ENCODE measurements around the gene GNS. TPM values are rescaled to one million over a fixed set of nuclear protein-coding genes. Genes with fewer than 3 reads are reported as not detected.
A peak's percentile ranks its signal among the peaks of the same experiment; 100 is the strongest.
"Not testable (repeated sequence)": the region's sequence is repeated elsewhere in the genome, so short reads cannot be mapped to it uniquely, and the experiment has no call there.

Gene GNS
- total RNA-seq, 1 experiment from 2014 or later: 55.1 TPM

DNA sequence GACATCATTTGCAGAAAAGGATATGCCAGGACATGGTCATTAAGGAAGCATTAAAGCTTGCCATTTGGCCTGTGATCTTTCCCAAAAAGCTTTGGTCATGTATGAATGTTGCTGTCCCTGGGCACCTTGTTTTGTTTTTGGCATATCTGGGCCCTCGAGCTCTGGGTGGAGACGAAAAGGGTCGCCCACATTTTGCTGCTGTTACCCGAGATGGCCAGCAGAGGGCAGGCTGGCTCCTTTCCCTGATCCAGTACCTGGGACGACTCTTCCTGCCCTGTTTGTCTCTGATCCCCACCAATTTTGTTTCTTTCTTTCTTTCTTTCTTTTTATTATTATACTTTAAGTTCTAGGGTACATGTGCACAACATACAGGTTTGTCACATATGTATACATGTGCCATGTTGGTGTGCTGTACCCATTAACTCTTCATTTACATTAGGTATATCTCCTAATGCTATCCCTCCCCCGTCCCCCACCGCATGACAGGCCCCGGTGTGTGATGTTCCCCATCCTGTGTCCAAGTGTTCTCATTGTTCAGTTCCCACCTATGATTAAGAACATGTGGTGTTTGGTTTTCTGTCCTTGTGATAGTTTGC is 43.1 kb upstream of the GNS start:
- TF ChIP-seq, protein P1, sequence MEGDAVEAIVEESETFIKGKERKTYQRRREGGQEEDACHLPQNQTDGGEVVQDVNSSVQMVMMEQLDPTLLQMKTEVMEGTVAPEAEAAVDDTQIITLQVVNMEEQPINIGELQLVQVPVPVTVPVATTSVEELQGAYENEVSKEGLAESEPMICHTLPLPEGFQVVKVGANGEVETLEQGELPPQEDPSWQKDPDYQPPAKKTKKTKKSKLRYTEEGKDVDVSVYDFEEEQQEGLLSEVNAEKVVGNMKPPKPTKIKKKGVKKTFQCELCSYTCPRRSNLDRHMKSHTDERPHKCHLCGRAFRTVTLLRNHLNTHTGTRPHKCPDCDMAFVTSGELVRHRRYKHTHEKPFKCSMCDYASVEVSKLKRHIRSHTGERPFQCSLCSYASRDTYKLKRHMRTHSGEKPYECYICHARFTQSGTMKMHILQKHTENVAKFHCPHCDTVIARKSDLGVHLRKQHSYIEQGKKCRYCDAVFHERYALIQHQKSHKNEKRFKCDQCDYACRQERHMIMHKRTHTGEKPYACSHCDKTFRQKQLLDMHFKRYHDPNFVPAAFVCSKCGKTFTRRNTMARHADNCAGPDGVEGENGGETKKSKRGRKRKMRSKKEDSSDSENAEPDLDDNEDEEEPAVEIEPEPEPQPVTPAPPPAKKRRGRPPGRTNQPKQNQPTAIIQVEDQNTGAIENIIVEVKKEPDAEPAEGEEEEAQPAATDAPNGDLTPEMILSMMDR (conservative IDR thresholded peaks at IDR 0.05; ENCODE audit: low read depth, low read length): peak; percentile 78
- ATAC-seq: peak; percentile 59
- CTCF ChIA-PET: interaction anchor here (0.8 to 1.7 kb wide), 10 partner anchors 8 to 427 kb away, joined by 3 to 13 read pairs (median 4); no protein-coding TSS in a partner anchor
- H2AFZ ChIP-seq (ENCODE audit: low read length); H3K9me2 ChIP-seq (replicated peaks; ENCODE audit: low read length); H3F3A ChIP-seq (ENCODE audit: low read length, unreplicated experiment); H3K27me3 ChIP-seq (ENCODE audit: low read length); H3K4me3 ChIP-seq (ENCODE audit: low read length); H3K27ac ChIP-seq (ENCODE audit: low read length); H3K36me3 ChIP-seq (ENCODE audit: low read depth, low read length); H3K9me3 ChIP-seq (ENCODE audit: low read length); H3K79me2 ChIP-seq (ENCODE audit: low read length); H3K9ac ChIP-seq (ENCODE audit: low read length); H4K20me1 ChIP-seq (ENCODE audit: low read length); BruUV-seq (replicated peaks): not testable (repeated sequence)
- intact Hi-C loops (cut with micrococcal nuclease): loop anchor here (1.0 kb wide), 2 partner anchors 85 to 321 kb away; no protein-coding TSS in a partner anchor
- DNase-seq: peak; percentile 76
- Histone ChIP-seq H3K4me1 (ENCODE audit: insufficient read depth, low read length) (peaks cover 23% of the 10 kb centered on the region), H3K4me2 (ENCODE audit: low read length) (peak overlapping the region; percentile 36)
- POLR2A ChIA-PET (ENCODE audit: unreplicated experiment): interaction anchor here (0.7 to 0.9 kb wide), 2 partner anchors 22 to 1367 kb away, joined by 3 read pairs; partner anchors contain the start of gene TBC1D30

DNA sequence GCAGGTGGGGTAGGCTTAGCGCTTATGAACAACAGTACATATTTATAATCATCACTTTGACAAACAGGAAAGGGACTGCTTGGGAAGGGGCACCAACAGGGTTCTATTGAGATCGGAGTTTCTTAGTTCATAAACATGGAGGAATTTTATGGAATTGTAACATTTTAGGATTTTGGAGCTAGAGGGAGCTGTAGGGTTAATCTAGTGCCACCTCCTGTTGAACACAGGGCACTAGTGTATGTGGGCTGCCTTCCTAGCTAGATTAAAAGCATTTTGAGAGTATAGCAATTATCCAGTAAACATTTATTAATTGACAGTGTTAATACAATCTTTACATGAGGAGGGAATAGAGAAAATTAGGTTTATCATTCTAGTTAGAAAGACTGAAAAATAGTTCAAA is 42.2 kb upstream of the GNS start:
- Histone ChIP-seq H3K4me3 (ENCODE audit: low read length) (no peak overlapping the region), H4K20me1 (ENCODE audit: low read length) (no peaks in the 10 kb centered on the region), H3K27ac (ENCODE audit: low read length) (no peak overlapping the region), H3K4me2 (ENCODE audit: low read length) (no peak overlapping the region), H3K9me3 (ENCODE audit: low read length) (no peaks in the 10 kb centered on the region), H3K27me3 (ENCODE audit: low read length) (no peaks in the 10 kb centered on the region), H3K4me1 (ENCODE audit: insufficient read depth, low read length) (peaks cover 23% of the 10 kb centered on the region), H3F3A (ENCODE audit: low read length, unreplicated experiment) (no peaks in the 10 kb centered on the region), H3K79me2 (ENCODE audit: low read length) (no peaks in the 10 kb centered on the region), H3K9me2 (replicated peaks; ENCODE audit: low read length) (no peaks in the 10 kb centered on the region), H3K9ac (ENCODE audit: low read length) (no peak overlapping the region), H3K36me3 (ENCODE audit: low read depth, low read length) (no peaks in the 10 kb centered on the region), H2AFZ (ENCODE audit: low read length) (no peak overlapping the region)
- POLR2A ChIA-PET (ENCODE audit: unreplicated experiment): interaction anchor here (0.6 to 0.9 kb wide), 3 partner anchors 23 to 1368 kb away, joined by 3 read pairs; partner anchors contain the start of gene TBC1D30
- intact Hi-C loops (cut with micrococcal nuclease): no loop called here
- ATAC-seq: peak; percentile 55
- no peak for TF ChIP-seq EZH2 (IDR thresholded peaks at IDR 0.05; ENCODE audit: low read length, unreplicated experiment)
- no peak for TF ChIP-seq EZH2phosphoT487 (IDR thresholded peaks at IDR 0.05; ENCODE audit: borderline replicate concordance, low read length)
- TF ChIP-seq, protein P1 (conservative IDR thresholded peaks at IDR 0.05; ENCODE audit: low read depth, low read length): peak; percentile 77
- DNase-seq: peak; percentile 68
- CTCF ChIA-PET: interaction anchor here (0.5 to 1.7 kb wide), 16 partner anchors 9 to 431 kb away, joined by 3 to 17 read pairs (median 4); no protein-coding TSS in a partner anchor
- no TSS peak for BruUV-seq (replicated peaks)

DNA sequence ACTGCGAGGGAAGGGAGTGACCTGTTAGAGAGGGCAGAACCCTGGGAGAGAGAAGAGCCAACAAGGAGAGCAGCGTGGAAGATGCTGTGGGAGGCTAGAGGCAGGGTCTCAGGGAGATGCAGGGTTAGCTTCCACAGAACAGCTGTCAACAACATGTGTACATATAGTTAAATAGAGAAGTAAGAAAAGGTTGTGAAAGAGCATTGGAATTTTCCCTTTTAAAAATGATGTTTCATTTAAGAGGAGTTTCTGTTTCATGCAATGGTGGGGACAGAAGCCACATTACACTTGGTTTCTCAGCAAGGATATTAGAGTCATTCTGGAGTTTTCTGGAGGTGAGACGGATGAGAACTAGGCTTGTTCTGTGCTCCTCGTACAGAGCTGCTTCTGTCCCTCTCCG is 41.4 kb upstream of the GNS start:
- no peak overlapping the region for H3K4me2 ChIP-seq (ENCODE audit: low read length)
- ChIA-PET CTCF (no interaction called here), POLR2A (ENCODE audit: unreplicated experiment) (no interaction called here)
- H3K36me3 ChIP-seq (ENCODE audit: low read depth, low read length): no peaks in the 10 kb centered on the region
- DNase-seq (no peak), ATAC-seq (no peak)
- no peak overlapping the region for H3K4me3 ChIP-seq (ENCODE audit: low read length)
- intact Hi-C loops (cut with micrococcal nuclease): no loop called here
- H2AFZ ChIP-seq (ENCODE audit: low read length): no peak overlapping the region
- no peak overlapping the region for H3K27ac ChIP-seq (ENCODE audit: low read length)
- TF ChIP-seq EZH2phosphoT487 (IDR thresholded peaks at IDR 0.05; ENCODE audit: borderline replicate concordance, low read length) (no peak), EZH2 (IDR thresholded peaks at IDR 0.05; ENCODE audit: low read length, unreplicated experiment) (no peak)
- TF ChIP-seq, protein P1 (conservative IDR thresholded peaks at IDR 0.05; ENCODE audit: low read depth, low read length): no peak
- H3K4me1 ChIP-seq (ENCODE audit: insufficient read depth, low read length): peaks cover 23% of the 10 kb centered on the region
- no peak overlapping the region for H3K9ac ChIP-seq (ENCODE audit: low read length)
- no peaks in the 10 kb centered on the region for H3F3A ChIP-seq (ENCODE audit: low read length, unreplicated experiment)
- H3K27me3 ChIP-seq (ENCODE audit: low read length): no peaks in the 10 kb centered on the region
- no peaks in the 10 kb centered on the region for H4K20me1 ChIP-seq (ENCODE audit: low read length)
- no TSS peak for BruUV-seq (replicated peaks)
- H3K9me3 ChIP-seq (ENCODE audit: low read length): no peaks in the 10 kb centered on the region
- H3K9me2 ChIP-seq (replicated peaks; ENCODE audit: low read length): no peaks in the 10 kb centered on the region
- no peaks in the 10 kb centered on the region for H3K79me2 ChIP-seq (ENCODE audit: low read length)

All from PC-3 (cell line).